Measurements from ENCODE around the gene NPAS1.

Gene NPAS1

DNA sequence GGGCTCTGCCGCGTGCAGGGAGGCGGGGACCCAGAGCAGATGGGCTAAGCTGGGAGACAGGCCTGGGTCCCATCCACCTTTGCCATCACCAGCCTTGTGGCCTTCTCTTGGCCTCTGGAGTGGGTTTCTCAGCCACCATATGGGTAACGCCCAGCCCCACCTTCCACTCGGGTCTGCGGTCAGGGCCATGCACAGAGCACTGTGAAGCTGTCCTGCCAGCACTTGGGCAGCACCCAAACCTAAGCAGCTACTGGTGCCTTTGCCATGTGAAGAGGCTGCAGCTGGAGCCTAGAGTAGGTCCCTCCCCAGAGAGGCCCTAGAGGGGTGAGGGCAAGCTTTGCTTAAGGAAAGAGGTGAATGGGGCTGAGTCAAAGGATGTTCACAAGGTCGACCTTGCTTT, 24.1 kb upstream of the NPAS1 start:
- Histone ChIP-seq H3K36me3 (ENCODE audit: insufficient read depth) (no peaks in the 10 kb centered on the region), H3K27me3 (ENCODE audit: insufficient read depth, low read depth) (no peaks in the 10 kb centered on the region), H3K27ac (no peak overlapping the region), H2AFZ (ENCODE audit: low read depth) (no peak overlapping the region), H3K4me2 (no peak overlapping the region), H3K79me2 (ENCODE audit: insufficient read depth, low read depth) (no peaks in the 10 kb centered on the region), H3K9ac (no peak overlapping the region), H3K4me1 (ENCODE audit: low read depth, poor library complexity, severe bottlenecking) (peaks cover 12% of the 10 kb centered on the region), H3K4me3 (IDR thresholded peaks at IDR 0.05; ENCODE audit: insufficient read depth, low read depth, low read length) (no peak overlapping the region), H4K20me1 (ENCODE audit: insufficient read depth) (no peaks in the 10 kb centered on the region)
- TF ChIP-seq, protein P1, sequence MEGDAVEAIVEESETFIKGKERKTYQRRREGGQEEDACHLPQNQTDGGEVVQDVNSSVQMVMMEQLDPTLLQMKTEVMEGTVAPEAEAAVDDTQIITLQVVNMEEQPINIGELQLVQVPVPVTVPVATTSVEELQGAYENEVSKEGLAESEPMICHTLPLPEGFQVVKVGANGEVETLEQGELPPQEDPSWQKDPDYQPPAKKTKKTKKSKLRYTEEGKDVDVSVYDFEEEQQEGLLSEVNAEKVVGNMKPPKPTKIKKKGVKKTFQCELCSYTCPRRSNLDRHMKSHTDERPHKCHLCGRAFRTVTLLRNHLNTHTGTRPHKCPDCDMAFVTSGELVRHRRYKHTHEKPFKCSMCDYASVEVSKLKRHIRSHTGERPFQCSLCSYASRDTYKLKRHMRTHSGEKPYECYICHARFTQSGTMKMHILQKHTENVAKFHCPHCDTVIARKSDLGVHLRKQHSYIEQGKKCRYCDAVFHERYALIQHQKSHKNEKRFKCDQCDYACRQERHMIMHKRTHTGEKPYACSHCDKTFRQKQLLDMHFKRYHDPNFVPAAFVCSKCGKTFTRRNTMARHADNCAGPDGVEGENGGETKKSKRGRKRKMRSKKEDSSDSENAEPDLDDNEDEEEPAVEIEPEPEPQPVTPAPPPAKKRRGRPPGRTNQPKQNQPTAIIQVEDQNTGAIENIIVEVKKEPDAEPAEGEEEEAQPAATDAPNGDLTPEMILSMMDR (conservative IDR thresholded peaks at IDR 0.05; ENCODE audit: low read depth, low read length), result no peak

DNA sequence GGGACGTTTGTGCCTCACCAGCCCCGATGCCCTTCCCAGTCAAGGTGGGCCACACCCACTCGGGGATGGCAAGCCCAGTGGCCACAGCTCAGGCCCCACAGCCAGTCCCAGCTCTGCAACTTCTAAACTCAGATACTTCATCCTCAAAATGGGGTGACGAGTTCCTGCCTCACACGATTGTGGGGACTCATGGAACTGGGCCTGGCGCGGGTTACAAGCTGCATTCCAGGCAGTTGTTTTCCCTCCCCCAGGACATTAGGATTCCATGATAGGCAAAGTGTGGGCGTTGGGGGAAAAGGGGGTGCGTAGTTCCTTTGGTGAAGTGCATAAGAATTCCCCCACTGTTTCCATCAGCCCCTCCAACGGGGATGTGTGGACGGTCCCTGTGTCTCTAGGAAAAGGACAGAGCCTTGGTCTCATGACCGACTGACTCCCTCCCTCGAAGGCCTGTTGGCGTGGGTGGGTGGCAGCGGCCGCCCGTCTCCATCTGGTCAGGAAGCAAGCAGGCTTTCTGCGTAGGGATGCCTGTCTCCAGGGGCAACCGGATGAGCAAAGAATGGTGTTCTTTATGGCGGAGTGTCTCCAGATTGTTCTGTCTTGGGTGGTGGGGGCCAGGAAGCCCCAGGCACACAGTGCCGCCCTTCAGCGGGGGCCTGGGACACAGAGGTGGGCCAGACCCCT, 21.1 kb upstream of the NPAS1 start:
- Histone ChIP-seq H3K4me1 (ENCODE audit: low read depth, poor library complexity, severe bottlenecking) (no peaks in the 10 kb centered on the region), H3K9ac (no peak overlapping the region), H4K20me1 (ENCODE audit: insufficient read depth) (no peaks in the 10 kb centered on the region), H3K79me2 (ENCODE audit: insufficient read depth, low read depth) (no peaks in the 10 kb centered on the region), H3K27me3 (ENCODE audit: insufficient read depth, low read depth) (no peaks in the 10 kb centered on the region), H3K4me3 (IDR thresholded peaks at IDR 0.05; ENCODE audit: insufficient read depth, low read depth, low read length) (no peak overlapping the region), H2AFZ (ENCODE audit: low read depth) (no peak overlapping the region), H3K36me3 (ENCODE audit: insufficient read depth) (no peaks in the 10 kb centered on the region), H3K27ac (no peak overlapping the region), H3K4me2 (no peak overlapping the region)
- TF ChIP-seq, protein P1 (conservative IDR thresholded peaks at IDR 0.05; ENCODE audit: low read depth, low read length), result no peak

DNA sequence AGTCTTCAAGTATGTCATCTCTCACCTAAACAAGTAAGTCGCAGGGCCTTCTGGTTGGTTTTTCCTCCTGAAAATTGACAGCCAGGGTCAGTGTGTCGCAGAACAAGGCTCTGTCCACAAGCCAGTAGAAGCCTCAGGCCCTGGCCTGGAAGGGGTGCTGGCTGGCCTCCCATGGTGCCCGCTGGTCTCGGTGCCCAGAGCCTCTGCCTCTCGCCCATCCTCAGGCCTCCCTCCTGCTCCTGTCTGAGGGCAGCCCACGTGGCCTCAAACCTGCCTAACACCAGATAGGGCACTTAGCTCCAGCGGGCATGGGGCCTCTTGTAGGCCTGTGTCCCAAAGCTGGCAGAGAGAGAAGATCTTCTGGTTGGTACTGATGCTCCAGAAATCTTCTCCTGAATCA, 20.3 kb upstream of the NPAS1 start:
- Histone ChIP-seq H3K79me2 (ENCODE audit: insufficient read depth, low read depth) (no peaks in the 10 kb centered on the region), H3K27ac (no peak overlapping the region), H4K20me1 (ENCODE audit: insufficient read depth) (no peaks in the 10 kb centered on the region), H2AFZ (ENCODE audit: low read depth) (no peak overlapping the region), H3K9ac (no peak overlapping the region), H3K4me3 (IDR thresholded peaks at IDR 0.05; ENCODE audit: insufficient read depth, low read depth, low read length) (no peak overlapping the region), H3K27me3 (ENCODE audit: insufficient read depth, low read depth) (no peaks in the 10 kb centered on the region), H3K4me2 (no peak overlapping the region), H3K36me3 (ENCODE audit: insufficient read depth) (no peaks in the 10 kb centered on the region), H3K4me1 (ENCODE audit: low read depth, poor library complexity, severe bottlenecking) (no peaks in the 10 kb centered on the region)
- TF ChIP-seq, protein P1 (conservative IDR thresholded peaks at IDR 0.05; ENCODE audit: low read depth, low read length), result no peak

DNA sequence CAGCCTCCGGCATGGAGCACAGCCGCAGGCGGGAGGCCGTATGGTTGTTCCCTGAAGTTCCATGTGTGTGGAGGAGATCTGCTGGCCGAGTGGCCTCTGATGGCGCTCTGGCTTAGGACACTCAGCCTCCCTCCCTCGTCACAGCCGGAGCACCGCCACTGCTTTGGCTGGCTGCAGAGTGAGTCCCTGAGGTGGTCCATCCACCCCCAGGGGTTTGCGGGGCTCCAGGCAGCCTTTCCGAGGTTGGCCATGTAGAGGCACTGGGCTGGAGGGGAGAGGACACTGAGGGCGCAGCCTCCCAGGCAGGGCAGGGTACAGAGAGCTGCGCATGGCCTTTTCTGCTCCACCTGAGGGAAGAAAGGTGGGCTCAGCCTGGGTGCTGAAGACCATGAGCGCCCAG, 19.8 kb upstream of the NPAS1 start:
- TF ChIP-seq, protein P1 (conservative IDR thresholded peaks at IDR 0.05; ENCODE audit: low read depth, low read length), result no peak
- Histone ChIP-seq H3K4me2 (no peak overlapping the region), H3K27me3 (ENCODE audit: insufficient read depth, low read depth) (no peaks in the 10 kb centered on the region), H3K27ac (no peak overlapping the region), H3K79me2 (ENCODE audit: insufficient read depth, low read depth) (no peaks in the 10 kb centered on the region), H3K36me3 (ENCODE audit: insufficient read depth) (no peaks in the 10 kb centered on the region), H4K20me1 (ENCODE audit: insufficient read depth) (no peaks in the 10 kb centered on the region), H3K9ac (no peak overlapping the region), H3K4me1 (ENCODE audit: low read depth, poor library complexity, severe bottlenecking) (no peaks in the 10 kb centered on the region), H2AFZ (ENCODE audit: low read depth) (no peak overlapping the region), H3K4me3 (IDR thresholded peaks at IDR 0.05; ENCODE audit: insufficient read depth, low read depth, low read length) (no peak overlapping the region)

Data from KMS-11 (cell line).